HEK293T (cell line): ENCODE results near the gene GNAL.

Experiments used
- ARNT ChIP-seq: fragments of 450-650 bp; IDR thresholded peaks from 2 replicates; pipeline ENCODE4 v1.6.1; 2017; ENCODE audit warnings: mild to moderate bottlenecking
- BHLHE40 ChIP-seq: fragments of 450-650 bp; IDR thresholded peaks from 2 replicates; pipeline ENCODE4 v1.6.1; 2016; ENCODE audit warnings: mild to moderate bottlenecking, moderate library complexity, borderline replicate concordance
- CTBP1 ChIP-seq: fragments of 450-650 bp; IDR thresholded peaks from 2 replicates; pipeline ENCODE4 v1.6.1; 2016; ENCODE audit warnings: borderline replicate concordance
- ELF4 ChIP-seq: fragments of 450-650 bp; IDR thresholded peaks from 2 replicates; pipeline ENCODE4 v1.6.1; 2017; ENCODE audit warnings: antibody characterized with exemption
- FOXK2 ChIP-seq: fragments of 450-650 bp; IDR thresholded peaks from 2 replicates; pipeline ENCODE4 v1.6.1; 2016; ENCODE audit warnings: mild to moderate bottlenecking
- FOXM1 ChIP-seq: fragments of 450-650 bp; IDR thresholded peaks from 2 replicates; pipeline ENCODE4 v1.6.1; 2017; ENCODE audit warnings: mild to moderate bottlenecking, borderline replicate concordance
- HDGF ChIP-seq: fragments of 450-650 bp; IDR thresholded peaks from 2 replicates; pipeline ENCODE4 v1.6.1; 2017; ENCODE audit warnings: antibody characterized with exemption, borderline replicate concordance
- LEF1 ChIP-seq: fragments of 450-650 bp; IDR thresholded peaks from 2 replicates; pipeline ENCODE4 v1.6.1; 2017; ENCODE audit warnings: mild to moderate bottlenecking, borderline replicate concordance
- NFRKB ChIP-seq: fragments of 450-650 bp; IDR thresholded peaks from 2 replicates; pipeline ENCODE4 v1.6.1; 2016; ENCODE audit warnings: mild to moderate bottlenecking, moderate library complexity
- PKNOX1 ChIP-seq: fragments of 450-650 bp; IDR thresholded peaks from 2 replicates; pipeline ENCODE4 v1.6.1; 2016
- SP1 ChIP-seq: fragments of 450-650 bp; IDR thresholded peaks from 2 replicates; pipeline ENCODE4 v1.6.1; 2017
- SUZ12 ChIP-seq: fragments of 450-650 bp; IDR thresholded peaks from 2 replicates; pipeline ENCODE4 v1.6.1; 2016; ENCODE audit warnings: mild to moderate bottlenecking
- TARDBP ChIP-seq: fragments of 450-650 bp; IDR thresholded peaks from 2 replicates; pipeline ENCODE4 v1.6.1; 2016
- ZNF384 ChIP-seq: fragments of 450-650 bp; IDR thresholded peaks from 2 replicates; pipeline ENCODE4 v1.6.1; 2016

DNA sequence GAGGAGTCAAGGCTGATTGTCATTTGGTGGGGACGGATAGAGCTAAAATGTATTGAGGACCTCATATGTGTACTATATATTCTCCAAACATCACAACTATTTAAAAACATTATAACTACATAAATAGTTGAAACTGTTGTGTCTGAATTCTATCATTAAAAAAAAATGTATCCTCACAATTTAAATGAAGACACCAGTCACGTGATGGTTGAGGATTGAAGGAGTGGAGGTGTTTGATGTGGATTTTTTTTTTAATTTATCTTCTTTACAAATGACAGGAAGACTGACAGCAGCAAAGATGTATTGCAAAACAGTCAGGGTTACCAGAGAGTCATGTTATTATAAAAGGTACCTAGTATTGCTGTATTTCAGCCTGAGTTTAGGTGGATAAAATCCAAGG is 30.0 kb downstream of the GNAL start:
- TF ChIP-seq ELF4 = no peak
- no peak for TF ChIP-seq BHLHE40
- no peak for TF ChIP-seq PKNOX1
- no peak for TF ChIP-seq FOXM1
- no peak for TF ChIP-seq ZNF384
- TF ChIP-seq LEF1 = no peak
- TF ChIP-seq TARDBP = no peak
- TF ChIP-seq FOXK2 = no peak
- no peak for TF ChIP-seq CTBP1
- no peak for TF ChIP-seq SP1
- no peak for TF ChIP-seq ARNT
- TF ChIP-seq SUZ12 = no peak
- TF ChIP-seq NFRKB = no peak
- TF ChIP-seq HDGF = no peak
